SKM-1 treated with dmso at 0.1 percent for 144 hours (cell line): ENCODE results near the gene C1orf87.

Experiments used
- DNase-seq: peaks from one replicate; lab custom pipeline; 2025; ENCODE audit not compliant: unreplicated experiment; lab: John Stamatoyannopoulos, UW

C1orf87 gene

DNA sequence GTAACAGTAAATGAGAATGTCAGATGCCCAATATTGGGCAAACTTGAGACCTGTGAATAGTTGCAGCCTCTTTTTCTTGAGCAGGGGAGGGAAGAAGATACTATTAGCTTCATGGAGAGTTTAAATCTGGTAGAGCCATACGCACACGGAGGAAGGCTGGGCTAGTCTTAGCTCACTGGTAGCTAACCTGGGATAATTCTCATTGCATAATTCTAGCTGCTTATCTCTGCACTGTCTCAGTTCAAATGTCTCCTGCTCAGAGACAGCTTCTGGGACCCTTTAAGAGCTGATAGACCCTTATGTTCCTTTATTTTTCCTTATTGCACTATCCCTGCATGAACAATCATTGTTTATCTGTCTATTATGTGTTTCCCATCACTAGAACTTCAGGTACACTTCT, 8.4 kb downstream of the C1orf87 start:
- DNase-seq: no peak

DNA sequence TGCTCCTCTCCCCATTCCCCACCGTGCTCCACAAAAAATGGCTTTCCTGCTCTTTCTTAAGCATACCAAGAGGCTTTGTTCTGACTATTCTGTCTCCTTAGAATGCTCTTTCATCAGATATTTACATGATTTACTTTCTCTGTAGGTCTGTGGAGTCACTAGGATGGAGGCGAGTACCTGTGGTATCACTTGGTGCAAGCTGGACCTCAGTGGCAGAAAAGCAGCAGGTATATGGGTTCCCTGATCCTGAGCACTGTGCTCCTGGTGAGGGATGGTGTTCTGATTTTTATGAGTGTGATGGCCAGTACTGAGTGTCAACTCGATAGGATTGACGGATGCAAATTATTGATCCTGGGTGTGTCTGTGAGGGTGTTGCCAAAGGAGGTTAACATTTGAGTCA, 10.0 kb downstream of the C1orf87 start:
- DNase-seq: no peak

DNA sequence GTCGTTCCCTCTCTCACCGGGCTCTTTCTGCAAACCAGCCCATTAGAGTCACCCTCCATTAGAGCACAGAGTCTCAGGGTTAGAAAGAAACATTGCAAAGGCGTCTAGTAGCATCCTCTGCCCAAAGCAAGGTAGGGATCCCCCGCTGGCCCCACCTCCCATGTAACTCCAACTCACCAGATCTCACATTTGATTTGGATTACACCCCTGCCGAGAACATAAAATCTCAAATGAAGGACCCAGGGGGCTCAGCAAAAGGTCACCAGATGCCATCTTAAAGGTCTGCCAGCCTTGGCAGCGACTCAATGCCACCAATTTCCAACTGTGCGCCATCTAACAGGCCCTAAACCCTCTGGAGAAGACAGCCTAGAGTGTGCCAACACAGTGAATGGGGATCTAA, 14.1 kb downstream of the C1orf87 start:
- DNase-seq: no peak

DNA sequence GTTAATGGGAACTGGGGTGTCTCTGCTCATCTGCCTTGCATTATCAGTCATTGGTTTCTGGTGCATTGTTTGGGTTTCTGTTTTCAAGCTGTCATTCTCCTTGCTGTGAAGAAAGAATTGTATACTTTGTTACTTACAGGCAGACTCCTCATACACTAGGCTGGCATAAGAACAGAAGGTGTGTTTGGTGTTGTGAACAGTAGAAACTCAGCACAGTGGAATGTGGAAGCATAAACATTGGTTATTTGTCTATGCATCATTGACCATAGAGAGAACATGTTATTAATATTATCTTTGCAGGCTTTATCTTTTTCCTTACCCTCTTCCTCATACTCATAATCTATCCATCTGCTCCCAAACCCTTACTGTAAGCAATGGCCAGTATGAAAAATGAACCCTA, 18.2 kb downstream of the C1orf87 start:
- no peak for DNase-seq

DNA sequence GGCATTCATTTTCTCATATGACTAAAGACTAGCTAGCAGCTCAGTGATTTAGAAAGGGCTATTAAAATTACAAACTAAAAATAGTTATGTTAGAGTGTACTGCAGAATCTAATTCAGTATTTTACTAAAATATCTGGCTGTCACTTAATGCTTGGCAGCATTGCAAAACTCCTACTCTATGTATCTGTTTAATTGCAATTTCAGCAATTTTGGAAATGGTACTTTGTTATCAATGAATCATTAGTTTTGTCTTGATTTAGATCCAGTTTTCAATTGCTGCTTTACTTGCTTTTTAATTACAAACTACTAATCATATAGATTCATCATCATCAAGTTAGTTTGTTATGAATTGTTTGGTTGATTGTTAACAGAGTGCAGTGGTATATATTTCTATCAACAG, 19.2 kb downstream of the C1orf87 start:
- no peak for DNase-seq

DNA sequence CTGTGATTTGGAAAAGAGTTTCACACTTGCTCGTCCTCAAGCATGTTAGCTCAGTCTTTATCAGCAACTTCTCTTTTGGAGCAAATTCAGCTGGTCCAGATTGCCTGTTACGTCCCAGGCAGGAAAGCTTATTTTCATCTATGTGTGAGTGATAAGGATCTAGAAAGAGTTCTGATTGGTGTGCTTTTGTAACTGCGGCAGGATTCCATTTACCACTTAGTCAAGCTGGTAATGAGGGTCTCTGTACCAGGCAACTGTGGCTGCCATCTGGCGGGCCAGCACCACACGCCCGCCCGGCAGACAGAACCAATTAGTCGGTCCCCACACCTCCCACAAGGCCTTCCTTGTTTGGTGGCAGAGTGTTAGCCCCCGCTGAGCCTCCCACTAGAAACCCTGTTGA, 21.0 kb downstream of the C1orf87 start:
- DNase-seq: no peak

DNA sequence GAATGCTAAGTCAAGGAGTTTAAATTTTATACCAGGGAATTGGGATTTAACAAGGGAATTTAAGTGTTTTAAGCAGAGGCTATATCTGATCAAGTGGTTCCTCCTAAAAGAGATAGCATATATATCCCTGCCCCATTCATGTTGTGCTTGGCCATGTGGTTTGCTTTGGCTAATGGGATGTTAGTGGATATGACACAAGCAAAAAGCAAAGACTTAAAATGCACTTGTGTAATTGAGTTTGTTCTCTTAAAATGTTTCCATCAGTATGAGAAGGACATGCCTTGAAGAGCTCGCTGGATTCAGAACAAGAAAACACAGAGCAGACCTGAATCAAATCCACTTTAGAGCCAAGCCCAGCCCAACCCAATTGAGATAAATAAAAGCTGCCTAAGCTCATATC, 22.4 kb downstream of the C1orf87 start:
- DNase-seq: no peak

DNA sequence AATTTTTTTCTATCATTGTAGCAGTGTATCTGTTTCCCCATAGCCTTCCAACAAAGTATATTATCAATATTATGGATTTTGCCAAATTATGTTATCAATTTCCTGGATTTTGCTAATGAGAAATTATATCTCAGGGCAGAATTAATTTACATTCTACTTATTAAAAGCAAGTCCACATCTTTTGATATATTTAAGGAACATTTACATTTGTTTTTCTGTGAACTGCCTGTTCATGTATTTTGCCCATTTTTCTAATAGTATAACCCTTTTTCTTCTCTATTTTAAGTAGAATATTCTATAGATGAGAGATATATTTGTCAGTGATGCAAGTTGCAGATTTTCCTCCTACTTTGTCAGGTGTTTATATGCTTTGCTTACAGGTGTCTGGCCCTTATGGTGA, 24.4 kb downstream of the C1orf87 start:
- DNase-seq: no peak

DNA sequence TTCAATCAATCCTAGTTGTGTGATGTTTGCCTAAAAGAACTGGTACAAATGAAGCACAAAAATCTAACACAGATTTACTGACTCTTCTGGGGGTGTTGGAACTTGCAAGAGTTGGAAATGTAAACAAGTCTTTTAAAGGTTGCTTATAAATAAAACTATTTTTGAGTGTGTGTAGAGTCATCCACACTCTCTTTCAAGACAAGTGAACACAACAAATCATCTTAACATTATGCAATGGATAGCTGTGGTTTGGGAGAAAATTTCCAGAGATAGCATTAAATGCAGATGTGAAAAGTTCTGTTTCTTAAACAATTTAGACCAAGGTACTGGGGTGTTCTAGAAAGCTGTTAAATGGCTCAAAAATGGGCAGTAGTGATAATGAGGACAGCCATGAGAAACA, 28.7 kb downstream of the C1orf87 start:
- no peak for DNase-seq

DNA sequence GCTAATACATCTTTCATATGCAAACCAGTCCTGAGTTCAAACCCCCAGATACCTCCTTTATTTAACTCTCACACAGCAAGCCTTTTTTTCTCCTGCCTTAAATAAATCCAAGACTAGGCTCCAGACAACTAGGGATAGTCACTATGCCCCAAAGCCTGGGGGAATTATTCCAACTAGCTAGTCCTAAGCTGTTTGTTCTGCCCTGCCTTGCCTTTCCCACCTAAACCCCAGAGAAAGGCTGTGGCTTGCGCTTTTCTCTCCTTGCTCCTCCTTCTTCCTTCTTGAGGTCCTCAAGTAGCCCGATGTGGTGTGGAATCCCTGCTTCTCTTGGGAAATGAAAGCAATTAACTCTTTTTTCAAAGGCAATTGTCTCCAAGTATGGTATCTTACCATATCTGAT, 31.8 kb downstream of the C1orf87 start:
- no peak for DNase-seq

DNA sequence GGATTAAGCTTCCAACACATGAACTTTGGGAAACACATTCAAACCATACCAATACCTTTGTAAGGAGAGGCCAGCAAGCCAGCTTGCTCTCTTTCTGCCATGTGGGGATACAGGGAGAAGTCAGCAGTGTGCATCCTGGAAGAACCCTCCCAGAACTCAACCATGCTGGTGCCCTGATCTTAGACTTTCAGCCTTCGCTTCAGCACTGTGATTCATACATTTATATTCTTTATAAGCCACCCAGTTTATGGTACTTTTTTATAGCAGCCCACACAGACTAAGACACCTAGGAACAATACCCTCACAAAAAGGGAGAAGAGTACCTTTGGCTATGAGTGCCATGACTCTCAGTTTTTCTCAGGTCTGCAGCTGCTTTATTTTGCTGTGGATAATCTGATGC, 35.9 kb downstream of the C1orf87 start:
- no peak for DNase-seq

DNA sequence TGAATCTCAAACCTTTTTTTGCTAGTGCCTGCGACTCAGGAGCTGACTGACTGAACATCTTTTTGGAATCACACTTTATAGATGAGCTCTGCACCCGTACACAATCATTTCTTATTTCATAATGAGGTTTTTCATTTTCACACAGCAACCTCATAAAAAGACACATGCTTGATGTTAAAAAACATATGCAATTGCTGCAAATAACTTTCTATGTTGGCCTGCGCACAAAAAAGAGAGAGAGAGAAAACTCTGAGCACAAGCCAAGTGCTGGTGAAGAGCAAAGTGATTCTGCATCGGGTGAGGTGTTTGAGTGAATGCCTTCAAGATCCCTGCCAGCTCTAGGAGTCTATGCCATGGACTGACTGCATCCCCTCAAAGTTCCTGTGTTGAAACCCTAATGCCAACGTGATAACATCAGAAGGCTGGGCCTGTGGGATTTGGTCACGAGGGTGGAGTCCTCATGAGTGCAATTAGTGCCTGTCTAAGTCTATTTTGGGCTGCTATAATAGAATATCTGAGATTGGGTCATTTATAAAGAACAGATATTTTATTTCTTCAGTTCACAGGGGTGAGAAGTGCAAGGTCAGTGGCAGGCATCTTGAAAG, 36.6 kb downstream of the C1orf87 start:
- no peak for DNase-seq

DNA sequence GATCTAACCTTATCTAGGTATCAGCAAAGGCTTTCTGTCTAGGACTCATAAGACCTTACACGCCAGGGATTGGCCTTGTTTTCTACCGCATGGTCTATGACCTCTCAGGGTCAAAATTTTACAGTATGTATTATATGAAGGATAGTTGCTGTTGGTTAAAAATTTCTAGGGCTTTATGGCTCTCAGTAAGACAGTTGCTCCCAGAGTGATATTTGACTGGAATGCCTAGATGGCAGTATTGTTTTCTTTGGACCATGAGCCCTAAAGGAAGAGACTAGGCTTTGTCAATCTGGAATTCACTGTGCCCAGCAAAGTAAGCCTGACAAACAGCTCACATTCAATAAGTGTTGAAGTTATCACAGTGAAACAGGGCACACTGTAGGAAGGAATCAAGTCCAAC, 37.6 kb downstream of the C1orf87 start:
- DNase-seq: no peak

DNA sequence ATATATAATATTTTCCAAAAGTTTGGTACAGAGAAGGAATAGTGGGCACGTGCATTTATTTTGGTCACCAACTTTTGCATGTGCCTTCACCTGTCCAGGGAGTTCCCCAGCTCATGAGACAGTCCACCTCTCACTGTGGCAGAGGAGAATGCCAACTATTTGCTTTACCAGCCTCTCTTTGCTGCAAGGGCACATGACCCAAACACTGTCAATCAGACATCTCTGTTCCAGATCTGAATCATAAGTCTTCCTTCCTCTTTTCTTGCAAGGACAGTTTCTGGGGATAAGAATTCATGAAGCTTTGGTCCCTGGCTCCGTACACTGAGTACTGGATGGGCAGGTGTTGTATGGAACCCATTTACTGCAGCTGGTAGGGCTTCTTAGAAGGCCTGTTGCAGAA, 38.6 kb downstream of the C1orf87 start:
- no peak for DNase-seq

DNA sequence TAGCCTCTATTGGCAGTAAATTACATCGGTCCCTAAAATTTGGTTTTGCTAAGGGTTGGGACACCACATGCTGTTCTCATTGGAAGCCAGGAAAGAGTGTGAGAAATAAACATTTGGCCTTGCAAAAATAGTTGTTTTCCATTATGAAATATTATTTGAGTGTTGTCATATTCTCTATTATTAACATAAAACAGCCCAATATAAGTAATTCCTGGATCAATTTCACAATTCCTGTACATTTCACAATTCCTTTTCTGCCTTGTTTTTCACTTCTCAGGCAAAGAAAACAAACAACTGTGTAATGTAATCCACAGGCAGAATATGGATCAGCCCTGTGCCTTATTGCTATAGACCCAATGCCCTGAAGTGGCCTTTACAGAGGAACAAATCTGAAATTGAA, 40.5 kb downstream of the C1orf87 start:
- no peak for DNase-seq

DNA sequence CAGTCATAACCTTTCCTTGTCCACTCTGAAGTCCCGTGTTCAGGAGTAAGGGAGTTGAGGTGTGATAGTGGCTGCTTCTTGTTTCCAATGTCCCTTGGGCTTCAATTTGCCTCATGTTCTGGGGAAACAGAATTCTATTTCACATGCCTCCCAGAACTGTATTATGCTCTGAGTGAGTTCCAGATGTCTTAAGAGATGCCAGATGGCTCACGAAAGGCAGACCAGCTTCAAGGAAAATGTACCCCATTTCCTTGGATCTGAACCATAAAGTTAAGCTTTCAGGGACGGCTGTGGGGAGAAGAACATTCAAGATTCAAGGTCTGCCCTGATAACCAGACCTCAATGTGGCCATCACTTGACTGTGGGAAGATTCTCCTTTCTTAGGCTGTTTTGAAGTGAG, 42.4 kb downstream of the C1orf87 start:
- DNase-seq: no peak

DNA sequence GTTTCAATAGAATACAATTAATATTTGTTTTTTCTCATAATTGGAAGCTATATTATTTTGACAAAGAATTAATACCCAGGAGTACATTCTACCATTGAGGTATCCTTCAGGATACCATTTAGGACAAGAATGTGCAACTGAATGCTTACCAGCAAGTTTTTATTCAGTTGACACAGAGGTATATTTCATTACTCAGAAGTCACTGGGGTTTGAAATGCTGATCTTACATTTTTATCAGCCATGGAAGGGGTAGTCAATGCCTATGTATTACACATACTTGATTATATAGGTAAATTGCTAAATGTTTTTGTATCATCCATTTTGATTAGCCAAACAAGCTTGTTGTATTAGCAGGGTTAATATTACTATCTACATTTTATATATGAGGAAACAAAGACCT, 48.0 kb downstream of the C1orf87 start:
- DNase-seq: no peak

DNA sequence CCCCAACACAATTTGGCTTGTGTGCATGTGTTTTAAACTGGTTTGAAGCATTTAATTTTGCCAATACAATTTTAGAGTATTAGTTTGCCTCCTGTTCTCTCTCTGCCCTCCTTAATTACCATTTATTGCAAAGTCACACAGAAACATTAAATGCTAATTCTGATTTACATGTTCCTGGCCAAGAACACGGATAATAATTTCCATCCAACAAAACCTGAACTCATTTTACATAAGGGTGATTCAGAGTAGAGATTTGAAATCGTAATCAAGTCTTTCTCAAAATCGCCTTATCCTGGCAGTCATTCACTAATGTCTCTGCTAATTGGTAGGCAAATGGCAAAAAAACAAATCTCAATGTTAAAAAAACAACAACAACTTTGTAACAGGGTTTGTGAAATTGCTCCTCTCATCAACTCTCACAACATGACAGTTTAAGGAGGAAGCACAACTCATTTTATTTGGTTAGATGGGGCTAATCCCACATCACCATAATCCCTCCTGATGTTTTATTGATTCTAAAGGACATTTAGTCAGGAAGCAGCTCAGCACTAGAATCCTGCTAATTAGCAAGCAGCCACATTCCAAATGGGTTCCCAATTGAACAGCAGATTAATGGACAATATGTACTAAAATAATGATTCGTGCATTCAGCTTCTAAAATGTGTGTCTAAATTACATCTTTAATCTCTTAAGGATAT, 55.9 kb downstream of the C1orf87 start:
- no peak for DNase-seq

DNA sequence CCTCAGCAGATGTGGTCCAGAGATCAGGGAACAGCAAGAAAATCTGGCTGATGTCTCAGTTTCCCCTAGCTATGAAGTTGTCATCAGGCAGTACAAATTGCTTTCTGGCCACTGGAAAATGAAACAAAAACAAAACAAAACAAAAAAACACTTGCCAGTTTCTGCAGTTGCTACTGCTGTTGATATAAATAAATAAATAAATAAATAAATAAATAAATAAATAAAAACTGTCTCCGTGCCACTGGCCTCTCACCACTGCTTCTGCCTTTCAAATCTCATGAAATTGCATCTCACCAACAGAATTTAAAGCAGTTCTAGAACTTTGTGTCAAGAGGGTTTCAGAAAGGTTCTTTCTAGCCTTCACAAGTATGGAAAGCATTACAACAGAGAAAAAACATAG, 62.9 kb downstream of the C1orf87 start:
- DNase-seq: no peak

DNA sequence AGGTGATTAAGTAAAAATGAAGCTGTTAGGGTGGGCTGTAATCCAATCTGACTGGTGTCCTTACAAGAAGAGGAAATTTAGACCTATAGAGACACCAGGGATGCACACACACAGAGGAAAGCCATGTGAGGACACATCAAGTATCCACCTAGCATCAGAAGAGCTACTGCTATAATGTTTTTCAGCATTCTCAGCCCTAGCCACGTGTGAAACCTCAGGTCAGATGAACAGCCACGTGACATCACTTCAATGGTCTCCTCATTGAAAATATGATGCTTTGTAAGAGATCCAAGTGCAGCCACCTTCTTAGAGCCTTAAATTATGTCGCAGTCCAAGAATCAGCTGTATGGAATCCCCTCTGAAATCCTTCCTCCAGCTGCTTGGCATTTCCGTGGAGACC, 65.1 kb downstream of the C1orf87 start:
- no peak for DNase-seq

DNA sequence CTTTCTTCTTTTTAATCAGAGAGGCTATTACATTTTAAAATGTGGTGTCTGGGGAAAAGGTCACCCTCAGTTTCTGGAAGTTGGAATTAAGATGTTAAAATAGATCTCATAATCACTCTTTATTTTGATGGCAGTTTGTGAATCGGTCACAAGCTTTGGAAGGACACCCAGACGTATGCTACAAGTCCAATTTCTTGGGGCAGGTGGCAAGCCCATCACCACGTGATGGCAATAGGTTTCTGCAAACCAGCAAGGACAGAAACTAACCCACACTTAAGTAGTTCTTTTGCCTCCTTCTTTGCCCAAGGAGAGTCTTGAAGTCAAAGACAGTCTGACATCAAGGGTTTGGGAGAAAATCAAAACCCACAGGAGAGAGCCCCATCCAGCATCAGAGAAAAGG, 72.9 kb downstream of the C1orf87 start:
- DNase-seq: no peak

DNA sequence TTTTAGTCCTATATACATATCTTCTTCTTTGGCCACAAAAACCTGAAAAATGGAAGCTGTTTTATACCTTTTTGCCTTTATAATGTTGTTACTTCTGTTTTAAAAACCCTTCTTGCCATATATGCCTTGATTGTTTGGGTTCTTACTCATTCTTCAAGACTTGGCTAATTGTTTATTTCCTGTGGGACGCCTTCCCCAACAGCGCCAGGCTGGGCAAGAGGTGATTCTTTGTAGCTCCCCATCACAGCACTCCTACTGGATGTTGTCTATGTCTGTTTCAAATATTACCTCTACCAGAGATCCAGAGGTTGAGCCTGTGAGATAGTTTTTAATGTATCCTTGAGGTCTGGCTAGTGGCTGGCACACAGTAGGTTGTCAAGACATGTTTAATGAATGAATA, 73.8 kb downstream of the C1orf87 start:
- DNase-seq: no peak

DNA sequence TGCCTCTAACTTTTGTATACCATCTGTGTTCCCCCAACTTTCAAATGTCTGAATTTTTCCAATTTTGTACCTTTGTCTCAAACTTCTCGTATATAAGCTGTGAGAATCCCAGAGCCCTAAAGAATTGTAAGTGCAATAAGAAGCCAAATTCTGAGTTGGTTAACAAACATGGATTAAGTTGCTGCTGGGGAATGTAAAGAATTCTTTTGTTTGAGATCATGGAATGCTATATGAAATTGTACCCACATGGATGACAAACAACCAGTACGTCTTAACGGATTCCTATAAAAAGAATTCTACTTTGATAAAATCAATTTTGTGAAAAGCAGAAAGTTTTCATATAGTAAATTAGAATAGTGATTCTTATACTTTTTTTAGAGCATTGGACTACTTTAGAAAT, 74.6 kb downstream of the C1orf87 start:
- DNase-seq: no peak
